ENCODE data around the gene TEAD2.
"Not testable (repeated sequence)": the region's sequence is repeated elsewhere in the genome, so short reads cannot be mapped to it uniquely, and the experiment has no call there.

Gene TEAD2

DNA sequence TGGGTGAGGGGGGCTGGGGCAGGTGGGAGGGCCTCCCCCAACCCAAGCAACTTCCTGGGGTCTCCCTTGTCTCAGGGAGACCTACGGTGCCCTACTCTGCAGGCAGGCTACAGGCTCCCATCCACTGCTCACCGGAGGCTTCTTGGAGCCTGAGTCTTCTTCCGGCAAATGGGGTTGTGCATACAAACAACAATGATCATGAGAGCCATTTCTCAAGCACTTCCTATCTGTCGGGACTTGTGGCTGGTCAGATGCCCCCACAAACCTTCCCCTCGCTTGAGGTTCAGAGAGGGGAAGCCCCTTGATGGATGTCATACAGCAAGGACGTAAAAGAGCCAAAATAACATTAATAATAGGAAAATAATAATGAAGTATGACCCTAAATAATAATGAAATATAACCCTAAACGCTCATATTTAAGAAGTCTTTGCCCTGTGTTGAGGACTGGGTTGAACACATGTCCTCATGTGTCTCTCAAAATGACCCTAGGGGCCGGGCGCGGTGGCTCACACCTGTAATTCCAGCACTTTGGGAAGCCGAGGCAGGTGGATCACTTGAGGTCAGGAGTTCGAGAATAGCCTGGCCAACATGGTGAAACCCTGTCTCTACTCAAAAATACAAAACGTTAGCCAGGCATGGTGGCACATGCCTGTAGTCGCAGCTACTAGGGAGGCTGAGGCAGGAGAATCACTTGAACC is 26.3 kb downstream of the TEAD2 start:
- TF ChIP-seq, protein P1, sequence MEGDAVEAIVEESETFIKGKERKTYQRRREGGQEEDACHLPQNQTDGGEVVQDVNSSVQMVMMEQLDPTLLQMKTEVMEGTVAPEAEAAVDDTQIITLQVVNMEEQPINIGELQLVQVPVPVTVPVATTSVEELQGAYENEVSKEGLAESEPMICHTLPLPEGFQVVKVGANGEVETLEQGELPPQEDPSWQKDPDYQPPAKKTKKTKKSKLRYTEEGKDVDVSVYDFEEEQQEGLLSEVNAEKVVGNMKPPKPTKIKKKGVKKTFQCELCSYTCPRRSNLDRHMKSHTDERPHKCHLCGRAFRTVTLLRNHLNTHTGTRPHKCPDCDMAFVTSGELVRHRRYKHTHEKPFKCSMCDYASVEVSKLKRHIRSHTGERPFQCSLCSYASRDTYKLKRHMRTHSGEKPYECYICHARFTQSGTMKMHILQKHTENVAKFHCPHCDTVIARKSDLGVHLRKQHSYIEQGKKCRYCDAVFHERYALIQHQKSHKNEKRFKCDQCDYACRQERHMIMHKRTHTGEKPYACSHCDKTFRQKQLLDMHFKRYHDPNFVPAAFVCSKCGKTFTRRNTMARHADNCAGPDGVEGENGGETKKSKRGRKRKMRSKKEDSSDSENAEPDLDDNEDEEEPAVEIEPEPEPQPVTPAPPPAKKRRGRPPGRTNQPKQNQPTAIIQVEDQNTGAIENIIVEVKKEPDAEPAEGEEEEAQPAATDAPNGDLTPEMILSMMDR (IDR thresholded peaks at IDR 0.05; ENCODE audit: borderline replicate concordance, insufficient read depth, low read depth, low read length): no peak
- H3K4me3 ChIP-seq (ENCODE audit: low read depth, low read length): peak overlapping the region; percentile 88

- H3K4me3 ChIP-seq (ENCODE audit: low read depth, low read length): peak within 1 kb of the TSS; percentile 88
- TF ChIP-seq, protein P1 (IDR thresholded peaks at IDR 0.05; ENCODE audit: borderline replicate concordance, insufficient read depth, low read depth, low read length): no peak
Measured at GRCh38 chr19:49335071-49335783, 27.0 kb downstream of the TEAD2 start, which contains the start of gene CD37. Gene CD37, plus strand, starts transcription at chr19:49335406. Its CDS starts 135 bp downstream, at chr19:49335541.

- TF ChIP-seq, protein P1 (IDR thresholded peaks at IDR 0.05; ENCODE audit: borderline replicate concordance, insufficient read depth, low read depth, low read length): no peak
- H3K4me3 ChIP-seq (ENCODE audit: low read depth, low read length): peak overlapping the region; percentile 15
Measured at GRCh38 chr19:49333811-49334288, 28.4 kb downstream of the TEAD2 start.

DNA sequence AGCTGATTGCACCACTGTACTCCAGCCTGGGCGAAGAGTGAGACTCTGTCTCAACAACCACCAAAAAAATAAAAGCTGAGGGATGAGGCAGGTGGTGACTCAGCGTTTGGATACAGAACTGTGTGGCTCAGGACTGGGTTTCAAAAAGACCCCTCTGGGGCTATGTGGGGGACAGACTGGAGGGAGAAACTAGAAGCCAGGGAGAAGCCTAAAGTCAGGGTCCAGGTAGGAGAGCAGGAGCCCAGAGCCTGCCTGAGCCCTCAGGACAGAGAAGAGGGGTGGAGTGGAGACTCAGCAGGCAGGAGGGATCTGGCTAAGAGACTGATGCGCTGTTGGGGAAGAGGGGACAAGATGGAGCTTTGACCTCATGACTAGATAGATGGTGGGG is 28.8 kb downstream of the TEAD2 start:
- no peak overlapping the region for H3K4me3 ChIP-seq (ENCODE audit: low read depth, low read length)
- TF ChIP-seq, protein P1 (IDR thresholded peaks at IDR 0.05; ENCODE audit: borderline replicate concordance, insufficient read depth, low read depth, low read length): no peak

- H3K4me3 ChIP-seq (ENCODE audit: low read depth, low read length): not testable (repeated sequence)
Measured at GRCh38 chr19:49332691-49333417, 29.4 kb downstream of the TEAD2 start.

GRCh38 chr19:49331616-49332055 is 30.6 kb downstream of the TEAD2 start:
- H3K4me3 ChIP-seq (ENCODE audit: low read depth, low read length): no peak overlapping the region
- TF ChIP-seq, protein P1 (IDR thresholded peaks at IDR 0.05; ENCODE audit: borderline replicate concordance, insufficient read depth, low read depth, low read length): no peak

DNA sequence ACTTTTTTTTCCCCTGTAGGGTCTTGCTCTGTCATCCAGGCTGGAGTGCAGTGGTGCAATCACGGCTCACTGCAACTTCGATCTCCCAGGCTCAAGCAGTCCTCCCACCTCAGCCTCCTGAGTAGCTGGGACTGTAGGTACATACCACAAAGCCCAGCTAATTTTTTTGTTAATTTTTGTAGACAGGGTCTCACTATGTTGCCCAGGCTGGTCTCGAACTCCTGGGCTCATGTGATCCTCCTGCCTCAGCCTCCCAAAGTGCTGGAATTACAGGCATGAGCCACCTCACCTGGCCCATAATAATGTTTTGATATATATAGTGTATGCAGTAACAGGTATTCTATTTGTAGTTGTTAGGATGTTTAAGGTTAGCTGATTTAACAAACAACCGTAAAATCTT is 31.0 kb downstream of the TEAD2 start:
- not testable (repeated sequence) for H3K4me3 ChIP-seq (ENCODE audit: low read depth, low read length)
